WTC11 (cell line): ENCODE data around the gene CLIC1.

Source experiments
- ATF2 ChIP-seq: sonication (generic); formaldehyde crosslinking; IDR thresholded peaks from 2 replicates; pipeline ENCODE4 v1.8.1; 2022; ENCODE audit warnings: low read depth, missing genetic modification reagents, borderline replicate concordance
- CBFB ChIP-seq: sonication (generic); formaldehyde crosslinking; IDR thresholded peaks from 2 replicates; pipeline ENCODE4 v1.8.1; 2022; ENCODE audit warnings: mild to moderate bottlenecking, low read depth, missing genetic modification reagents
- CTCF ChIP-seq: fragments of 200-600 bp; IDR thresholded peaks from 2 replicates; pipeline ENCODE4 v1.8.0; 2022; ENCODE audit warnings: antibody characterized with exemption
- E2F5 ChIP-seq: sonication (generic); formaldehyde crosslinking; IDR thresholded peaks from 2 replicates; pipeline ENCODE4 v1.8.1; 2022; ENCODE audit warnings: mild to moderate bottlenecking, moderate library complexity, missing genetic modification reagents
- HMGXB4 ChIP-seq: sonication (generic); formaldehyde crosslinking; IDR thresholded peaks from 2 replicates; pipeline ENCODE4 v1.8.1; 2023; ENCODE audit warnings: mild to moderate bottlenecking, moderate library complexity, missing genetic modification reagents
- KAT7 ChIP-seq: sonication (generic); formaldehyde crosslinking; IDR thresholded peaks from 2 replicates; pipeline ENCODE4 v1.8.1; 2023; ENCODE audit warnings: missing genetic modification reagents, mild to moderate bottlenecking, borderline replicate concordance
- MAX ChIP-seq: sonication (generic); formaldehyde crosslinking; IDR thresholded peaks from 2 replicates; pipeline ENCODE4 v1.8.0; 2022; ENCODE audit warnings: mild to moderate bottlenecking, missing genetic modification reagents
- NR1H2 ChIP-seq: sonication (generic); formaldehyde crosslinking; IDR thresholded peaks from 2 replicates; pipeline ENCODE4 v1.9.0; 2021; ENCODE audit warnings: mild to moderate bottlenecking, moderate library complexity, missing genetic modification reagents
- PRRX2 ChIP-seq: fragments of 250-450 bp; sonication (Bioruptor Pico); IDR thresholded peaks from 2 replicates; pipeline ENCODE4 v1.8.0; 2021; ENCODE audit warnings: mild to moderate bottlenecking
- TEAD1 ChIP-seq: sonication (generic); formaldehyde crosslinking; IDR thresholded peaks from 2 replicates; pipeline ENCODE4 v1.8.0; 2022; ENCODE audit warnings: mild to moderate bottlenecking, missing genetic modification reagents
- USF2 ChIP-seq: sonication (generic); formaldehyde crosslinking; IDR thresholded peaks from 2 replicates; pipeline ENCODE4 v1.8.1; 2023; ENCODE audit warnings: mild to moderate bottlenecking, missing genetic modification reagents, moderate library complexity

GRCh38 chr6:31775633-31776484 lies 39.5 kb upstream of the CLIC1 start:
- TF ChIP-seq CTCF: no peak
- no peak for TF ChIP-seq USF2
- no peak for TF ChIP-seq CBFB (CRISPR knock-in tag)
- no peak for TF ChIP-seq E2F5
- TF ChIP-seq HMGXB4: no peak
- no peak for TF ChIP-seq PRRX2 (CRISPR knock-in tag)
- no peak for TF ChIP-seq ATF2 (CRISPR knock-in tag)
- no peak for TF ChIP-seq NR1H2 (CRISPR knock-in tag)
- TF ChIP-seq TEAD1 (CRISPR knock-in tag): no peak
- TF ChIP-seq MAX: no peak
- TF ChIP-seq KAT7 (CRISPR knock-in tag): no peak
